CD8-positive, alpha-beta memory T cell (primary cell): ENCODE data around the gene ZNF699. TPM values are rescaled to one million over a fixed set of nuclear protein-coding genes. Genes with fewer than 3 reads are reported as not detected.

Source experiments
- CTCF ChIA-PET: fragments of 350-600 bp; sonication (Branson Sonifier 250); formaldehyde crosslinking; loops from one replicate; lab custom pipeline; 2021; ENCODE audit warnings: antibody characterized with exemption; lab: Charles Lee
- POLR2A ChIA-PET: fragments of 350-600 bp; sonication (Branson Sonifier 250); formaldehyde crosslinking; loops from one replicate; lab custom pipeline; 2021; ENCODE audit warnings: antibody characterized with exemption; lab: Charles Lee
- DNase-seq, 5 donors: peaks; one replicate each; pipeline versions ENCODE4 v3.0.0 to v3.0.0-alpha.2; 2020 to 2022; ENCODE audit warnings: mixed read lengths in 1 of 5
- H3K27ac ChIP-seq: one replicate; pipeline ENCODE4 v1.7.0; 2013; ENCODE audit warnings: low read depth, mild to moderate bottlenecking, low read length, moderate library complexity
- H3K27me3 ChIP-seq: 2 replicates; pipeline ENCODE4 v1.7.0; 2013; ENCODE audit warnings: low read length, mild to moderate bottlenecking; ENCODE audit not compliant: insufficient read depth, poor library complexity, severe bottlenecking
- H3K36me3 ChIP-seq: 2 replicates; pipeline ENCODE4 v1.7.0; 2013; ENCODE audit warnings: mild to moderate bottlenecking, low read length, moderate library complexity; ENCODE audit not compliant: insufficient read depth
- H3K4me1 ChIP-seq: 2 replicates; pipeline ENCODE4 v1.7.0; 2013; ENCODE audit warnings: mild to moderate bottlenecking, low read length, moderate library complexity; ENCODE audit not compliant: insufficient read depth
- H3K4me3 ChIP-seq: 2 replicates; pipeline ENCODE4 v1.7.0; 2013; ENCODE audit warnings: mild to moderate bottlenecking, low read length
- H3K9me3 ChIP-seq: 2 replicates; pipeline ENCODE4 v1.7.0; 2013; ENCODE audit warnings: mild to moderate bottlenecking, low read length
- H3K27ac Mint-ChIP-seq, 8 donors: one replicate each; pipeline ENCODE4 v1.8.0; 2020 to 2021; ENCODE audit warnings: mixed read lengths in 8 of 8, mild to moderate bottlenecking in 6 of 8, inconsistent platforms in 3 of 8, moderate library complexity in 3 of 8
- H3K27me3 Mint-ChIP-seq, 2 donors: one replicate each; pipeline ENCODE4 v1.8.0; 2020 to 2021; ENCODE audit warnings: mixed read lengths in 2 of 2, mild to moderate bottlenecking in 1 of 2, moderate library complexity in 1 of 2
- H3K36me3 Mint-ChIP-seq, 3 donors: one replicate each; pipeline ENCODE4 v1.8.0; 2020 to 2021; ENCODE audit warnings: mixed read lengths in 3 of 3, inconsistent platforms in 1 of 3, mild to moderate bottlenecking in 1 of 3
- H3K4me1 Mint-ChIP-seq, 3 donors: one replicate each; pipeline ENCODE4 v1.8.0; 2020 to 2021; ENCODE audit warnings: mixed read lengths in 3 of 3, inconsistent platforms in 1 of 3, mild to moderate bottlenecking in 1 of 3
- H3K4me3 Mint-ChIP-seq, 7 donors: one replicate each; pipeline ENCODE4 v1.8.0; 2020 to 2021; ENCODE audit warnings: mixed read lengths in 7 of 7, mild to moderate bottlenecking in 6 of 7, moderate library complexity in 4 of 7, inconsistent platforms in 2 of 7
- H3K9me3 Mint-ChIP-seq, 5 donors: one replicate each; pipeline ENCODE4 v1.8.0; 2020 to 2022; ENCODE audit warnings: mixed read lengths in 5 of 5, mild to moderate bottlenecking in 3 of 5, moderate library complexity in 2 of 5, inconsistent platforms in 1 of 5
- polyA plus RNA-seq: library from polyadenylated mRNA; unstranded; fragments of 300-500 nt; fragmentation: Illumina TruSeq; gene quantifications from one replicate; pipeline ENCODE4 v1.2.3, GENCODE V29; 2021
- total RNA-seq, 2 experiments: library from RNA; stranded (reverse); gene quantifications; one replicate each; pipeline ENCODE4 v1.2.3, GENCODE V29; 2021

Gene ZNF699
- 1 to 10 TPM; 5.5 to 5.9 TPM for total RNA-seq
- 11.3 TPM for polyA plus RNA-seq

DNA sequence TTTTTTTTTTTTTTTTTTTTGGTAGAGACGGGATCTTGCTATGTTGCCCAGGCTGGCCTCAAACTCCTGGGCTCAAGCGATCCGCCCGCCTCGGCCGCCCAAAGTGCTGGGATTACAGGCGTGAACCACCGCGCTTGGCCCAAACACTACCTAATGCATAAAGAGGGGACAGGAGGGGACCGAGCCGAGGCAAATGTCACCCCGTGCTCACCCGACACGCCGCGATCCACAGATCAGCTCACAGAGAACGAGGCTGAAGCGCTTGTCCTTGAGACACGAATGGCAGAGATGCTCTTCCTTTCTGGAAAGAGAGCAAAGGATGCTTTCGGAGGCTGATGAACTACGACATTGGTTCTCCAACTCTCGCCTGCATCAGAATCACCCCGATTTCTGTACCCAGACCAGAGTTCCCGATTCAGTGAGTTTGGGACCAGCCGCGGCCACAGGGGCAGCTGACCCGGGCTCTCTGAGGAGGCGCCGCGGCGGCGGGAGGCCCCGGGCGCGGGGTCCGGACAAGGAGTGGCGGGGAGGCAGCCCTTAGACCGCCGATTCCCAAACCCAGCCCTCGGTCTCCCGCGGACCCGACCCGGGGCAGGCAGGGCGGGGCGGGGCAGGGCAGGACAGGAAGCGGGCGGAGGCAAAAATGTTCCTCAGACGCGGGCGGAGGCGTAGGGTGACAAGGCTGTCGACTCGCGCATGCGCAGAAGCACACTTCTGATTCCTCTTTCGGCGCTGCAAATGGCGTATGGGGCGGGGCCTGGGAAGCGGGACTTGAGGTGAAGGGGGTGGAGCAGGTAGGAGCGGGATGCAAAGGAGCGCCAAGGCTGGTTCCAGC is at the start of gene ZNF699:
TSS of gene ZNF699 (minus strand) at position 700 of the 835 bp plus-strand sequence. CDS start 4,719 bp downstream, outside the sequence.
- POLR2A ChIA-PET = interaction anchor here (0.6 to 2.8 kb wide), 5 partner anchors 14 to 479 kb away, joined by 3 to 14 read pairs (median 5); partner anchors contain the start of gene ZNF559

DNA sequence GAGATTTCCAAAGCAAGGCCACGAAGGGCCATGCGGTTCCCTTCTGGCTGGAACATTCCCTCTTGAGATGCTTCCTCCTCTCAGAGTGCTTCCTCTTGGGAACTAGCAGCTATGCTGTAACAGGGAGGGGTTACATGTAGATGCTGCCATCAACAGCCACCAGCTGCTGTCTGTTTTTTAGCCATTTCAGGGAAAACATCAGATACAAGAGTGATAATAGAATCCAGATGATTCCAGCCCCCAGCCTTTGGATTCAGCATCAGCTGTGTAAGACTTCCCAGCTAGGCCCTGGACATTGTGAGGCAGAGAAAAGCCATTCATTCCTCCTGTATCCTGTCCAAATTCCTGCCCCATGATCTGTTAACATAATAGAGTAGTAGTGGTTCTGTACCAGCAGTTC is 45.0 kb upstream of the ZNF699 start:
- POLR2A ChIA-PET = no interaction called here
- H3K36me3 Mint-ChIP-seq = peaks cover 5 to 65% (median 48%) of the 10 kb centered on the region in 3 donors
- CTCF ChIA-PET = no interaction called here

More for the DNA sequence above, at the start of gene ZNF699:
- no peaks in the 10 kb centered on the region for H3K27me3 ChIP-seq
- peak within 1 kb of the TSS; percentile 90 for H3K27ac ChIP-seq
- H3K9me3 ChIP-seq = no peaks in the 10 kb centered on the region
- DNase-seq = peak; percentile 97 to 99 (median 98)
- Mint-ChIP-seq H3K27ac (peak within 1 kb of the TSS; percentile 86 to 97 (median 95)), H3K36me3 (peaks cover 13 to 30% (median 21%) of the 10 kb centered on the region in 3 donors), H3K9me3 (peaks cover 0 to 14% (median 4%) of the 10 kb centered on the region in 5 donors), H3K4me1 (peaks cover 27 to 51% (median 47%) of the 10 kb centered on the region in 3 donors), H3K4me3 (peak within 1 kb of the TSS; percentile 86 to 99 (median 93)), H3K27me3 (peaks cover 0 to 3% of the 10 kb centered on the region in 2 donors)
- H3K4me3 ChIP-seq = peak within 1 kb of the TSS; percentile 99
- H3K36me3 ChIP-seq = peaks cover 4% of the 10 kb centered on the region
- CTCF ChIA-PET = interaction anchor here (0.8 to 4.8 kb wide), 3 partner anchors 14 to 277 kb away, joined by 3 to 20 read pairs (median 8); partner anchors contain the start of genes ZNF266 and ZNF559
- peaks cover 18% of the 10 kb centered on the region for H3K4me1 ChIP-seq

DNA sequence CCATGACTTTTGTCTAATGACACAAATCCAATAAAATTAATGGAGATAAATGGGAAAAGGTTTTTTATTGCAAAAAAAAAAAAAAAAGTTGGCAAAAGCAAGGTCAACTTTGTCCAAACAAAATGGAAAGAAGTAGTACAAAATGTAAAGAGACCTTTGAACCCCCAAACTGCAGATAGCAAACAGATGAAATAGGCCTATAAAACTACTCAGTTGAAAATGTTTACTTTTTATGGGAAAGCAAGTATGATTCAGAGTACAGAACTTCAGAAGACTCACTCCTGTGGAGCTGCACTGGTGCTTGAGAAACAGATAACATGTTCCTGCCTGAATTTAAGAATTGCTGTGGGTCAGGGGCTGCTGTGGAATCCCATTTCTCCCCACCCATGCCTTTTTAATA is 43.4 kb upstream of the ZNF699 start:
- Histone ChIP-seq H3K4me1 (no peaks in the 10 kb centered on the region), H3K36me3 (no peaks in the 10 kb centered on the region), H3K27me3 (no peaks in the 10 kb centered on the region), H3K27ac (no peak overlapping the region), H3K9me3 (peaks cover 40% of the 10 kb centered on the region), H3K4me3 (no peak overlapping the region)
- Mint-ChIP-seq H3K4me3 (no peak overlapping the region), H3K9me3 (peaks cover 20 to 89% (median 80%) of the 10 kb centered on the region in 5 donors), H3K4me1 (no peaks in the 10 kb centered on the region), H3K36me3 (peaks cover 7 to 66% (median 50%) of the 10 kb centered on the region in 3 donors), H3K27me3 (no peaks in the 10 kb centered on the region), H3K27ac (no peak overlapping the region)
- POLR2A ChIA-PET = no interaction called here
- CTCF ChIA-PET = no interaction called here
- DNase-seq = no peak

More for the DNA sequence above, 45.0 kb upstream of the ZNF699 start:
- Histone ChIP-seq H3K27me3 (no peaks in the 10 kb centered on the region), H3K27ac (no peak overlapping the region), H3K9me3 (peaks cover 31% of the 10 kb centered on the region), H3K4me3 (peak overlapping the region; percentile 22), H3K36me3 (no peaks in the 10 kb centered on the region), H3K4me1 (no peaks in the 10 kb centered on the region)
- Mint-ChIP-seq H3K4me1 (no peaks in the 10 kb centered on the region), H3K4me3 (no peak overlapping the region), H3K27me3 (no peaks in the 10 kb centered on the region), H3K9me3 (peaks cover 23 to 85% (median 74%) of the 10 kb centered on the region in 5 donors), H3K27ac (no peak overlapping the region)
- no peak for DNase-seq

DNA sequence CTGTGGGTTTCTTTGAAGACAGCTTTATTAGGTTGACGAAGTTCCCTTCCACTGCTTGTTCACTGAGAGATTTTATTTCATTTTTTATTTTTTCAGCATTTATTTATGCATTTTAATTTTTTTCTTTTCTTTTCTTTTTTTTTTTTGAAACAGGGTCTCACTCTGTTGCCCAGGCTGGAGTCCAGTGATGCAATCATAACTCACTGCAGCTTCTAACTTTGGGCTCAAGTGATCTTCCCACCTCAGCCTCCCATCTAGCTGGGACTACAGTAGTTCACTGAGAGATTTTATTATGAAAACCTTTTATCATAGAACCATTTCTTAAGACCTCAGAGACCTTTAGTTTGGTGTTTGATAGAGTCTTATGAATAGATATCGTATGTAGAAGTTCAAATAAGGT is 42.9 kb upstream of the ZNF699 start:
- Mint-ChIP-seq H3K4me3 (no peak overlapping the region), H3K27ac (no peak overlapping the region), H3K27me3 (no peaks in the 10 kb centered on the region), H3K9me3 (peaks cover 20 to 86% (median 80%) of the 10 kb centered on the region in 5 donors), H3K4me1 (no peaks in the 10 kb centered on the region), H3K36me3 (peaks cover 7 to 62% (median 48%) of the 10 kb centered on the region in 3 donors)
- Histone ChIP-seq H3K4me1 (no peaks in the 10 kb centered on the region), H3K36me3 (no peaks in the 10 kb centered on the region), H3K27me3 (no peaks in the 10 kb centered on the region), H3K4me3 (no peak overlapping the region), H3K27ac (no peak overlapping the region), H3K9me3 (peaks cover 39% of the 10 kb centered on the region)
- ChIA-PET CTCF (no interaction called here), POLR2A (no interaction called here)
- no peak for DNase-seq

DNA sequence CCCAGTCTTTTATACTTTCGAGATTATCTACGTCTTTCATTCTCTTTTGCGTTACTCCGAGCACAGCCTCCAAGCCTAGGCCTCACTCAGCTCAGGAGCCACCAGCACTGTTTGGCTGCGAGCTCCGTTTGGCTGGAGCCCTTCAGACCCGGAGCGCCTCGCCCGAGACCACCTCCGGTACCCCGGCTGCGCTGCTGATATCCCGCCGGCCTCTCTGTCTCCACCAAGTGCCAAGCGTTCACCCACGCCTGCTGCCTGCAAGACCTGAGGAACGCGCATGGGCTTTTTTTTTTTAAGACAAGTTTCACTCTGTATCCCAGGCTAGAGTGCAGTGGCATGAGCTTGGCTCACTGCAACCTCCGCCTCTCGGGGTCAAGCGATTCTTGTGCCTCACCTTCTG is 39.0 kb upstream of the ZNF699 start:
- no peaks in the 10 kb centered on the region for H3K4me1 ChIP-seq
- POLR2A ChIA-PET = no interaction called here
- H3K4me1 Mint-ChIP-seq = no peaks in the 10 kb centered on the region
- H3K9me3 ChIP-seq = peaks cover 61% of the 10 kb centered on the region
- H3K27ac ChIP-seq = no peak overlapping the region
- no peak overlapping the region for H3K4me3 ChIP-seq
- no peak overlapping the region for H3K27ac Mint-ChIP-seq
- no peaks in the 10 kb centered on the region for H3K27me3 Mint-ChIP-seq
- peaks cover 37 to 90% (median 86%) of the 10 kb centered on the region in 5 donors for H3K9me3 Mint-ChIP-seq
- H3K36me3 Mint-ChIP-seq = peaks cover 14 to 66% (median 60%) of the 10 kb centered on the region in 3 donors
- no peak overlapping the region for H3K4me3 Mint-ChIP-seq
- CTCF ChIA-PET = no interaction called here
- DNase-seq = no peak
- H3K27me3 ChIP-seq = no peaks in the 10 kb centered on the region
- no peaks in the 10 kb centered on the region for H3K36me3 ChIP-seq

DNA sequence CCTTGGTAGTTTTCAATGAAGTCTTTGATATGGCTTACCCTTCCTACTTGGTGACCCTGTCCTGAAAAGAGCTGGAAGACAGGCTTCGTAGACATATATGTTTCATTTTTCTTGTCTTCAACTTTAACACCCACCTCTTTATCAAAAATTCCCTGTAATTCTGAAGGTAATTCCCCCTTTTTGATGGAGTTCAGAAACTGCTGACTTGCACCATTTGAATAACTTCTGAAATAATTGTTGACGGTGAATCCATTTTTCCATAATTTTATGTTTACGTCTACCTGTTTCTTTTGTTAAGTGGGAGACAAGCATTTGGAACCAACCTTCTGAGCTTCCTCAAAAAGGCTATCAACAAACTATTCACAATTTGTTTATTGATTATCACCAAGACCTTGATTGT is 38.6 kb upstream of the ZNF699 start:
- Mint-ChIP-seq H3K4me1 (no peaks in the 10 kb centered on the region), H3K4me3 (no peak overlapping the region), H3K9me3 (peaks cover 42 to 93% (median 89%) of the 10 kb centered on the region in 5 donors), H3K36me3 (peaks cover 17 to 69% (median 63%) of the 10 kb centered on the region in 3 donors), H3K27me3 (no peaks in the 10 kb centered on the region), H3K27ac (no peak overlapping the region)
- Histone ChIP-seq H3K9me3 (peaks cover 65% of the 10 kb centered on the region), H3K27ac (no peak overlapping the region), H3K4me1 (no peaks in the 10 kb centered on the region), H3K4me3 (no peak overlapping the region), H3K36me3 (peaks cover 3% of the 10 kb centered on the region), H3K27me3 (no peaks in the 10 kb centered on the region)
- ChIA-PET POLR2A (no interaction called here), CTCF (no interaction called here)
- no peak for DNase-seq

DNA sequence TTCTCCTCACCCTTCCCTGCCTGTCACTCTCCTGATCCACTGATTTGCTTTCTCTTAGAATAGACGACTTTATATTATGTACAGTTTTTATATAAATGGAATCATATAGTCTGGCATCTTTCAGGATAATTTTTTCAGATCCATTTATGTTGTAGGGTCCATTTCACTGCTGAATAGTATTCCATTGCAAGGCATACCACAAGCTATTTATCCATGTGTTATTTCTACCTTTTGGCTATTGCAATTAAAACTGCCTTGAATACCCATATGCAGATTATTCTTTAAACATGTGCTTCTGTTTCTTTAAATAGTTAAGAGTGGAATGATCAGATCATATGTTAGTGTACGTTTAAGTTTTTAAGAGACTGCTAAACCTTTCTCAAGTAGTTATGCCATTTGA is 35.4 kb upstream of the ZNF699 start:
- peaks cover 45 to 95% (median 93%) of the 10 kb centered on the region in 5 donors for H3K9me3 Mint-ChIP-seq
- peaks cover 35 to 76% (median 74%) of the 10 kb centered on the region in 3 donors for H3K36me3 Mint-ChIP-seq
- ChIA-PET CTCF (no interaction called here), POLR2A (no interaction called here)
- no peaks in the 10 kb centered on the region for H3K4me1 Mint-ChIP-seq
- H3K27me3 ChIP-seq = no peaks in the 10 kb centered on the region
- no peaks in the 10 kb centered on the region for H3K27me3 Mint-ChIP-seq
- no peaks in the 10 kb centered on the region for H3K4me1 ChIP-seq
- H3K4me3 Mint-ChIP-seq = no peak overlapping the region
- DNase-seq = no peak
- H3K27ac ChIP-seq = no peak overlapping the region
- H3K36me3 ChIP-seq = peaks cover 28% of the 10 kb centered on the region
- peaks cover 77% of the 10 kb centered on the region for H3K9me3 ChIP-seq
- H3K27ac Mint-ChIP-seq = no peak overlapping the region
- no peak overlapping the region for H3K4me3 ChIP-seq
